Effector memory CD8-positive, alpha-beta T cell (primary cell): ENCODE measurements around the gene GRAMD1B.
A peak's percentile ranks its signal among the peaks of the same experiment; 100 is the strongest.
"Not testable (repeated sequence)": the region's sequence is repeated elsewhere in the genome, so short reads cannot be mapped to it uniquely, and the experiment has no call there.

ENCODE experiments used
- ATAC-seq: fragments of 150-1000 bp; cut with Tn5 transposase; replicated peaks from 2 replicates; pipeline ENCODE4 v1.10.0; 2021; ENCODE audit warnings: mild to moderate bottlenecking, moderate library complexity
- DNase-seq, 3 experiments: peaks; one replicate each; pipeline ENCODE4 v3.0.0; 2021
- H3K27ac Mint-ChIP-seq, 2 donors: one replicate each; pipeline ENCODE4 v1.8.0; 2022; ENCODE audit warnings: mild to moderate bottlenecking in 2 of 2, mixed read lengths in 2 of 2, moderate library complexity in 2 of 2
- H3K27me3 Mint-ChIP-seq, 2 donors: one replicate each; pipeline ENCODE4 v1.8.0; 2022; ENCODE audit warnings: mixed read lengths in 2 of 2
- H3K36me3 Mint-ChIP-seq: one replicate; pipeline ENCODE4 v1.8.0; 2022; ENCODE audit warnings: mild to moderate bottlenecking, moderate library complexity, mixed read lengths; ENCODE audit not compliant: insufficient read depth
- H3K4me1 Mint-ChIP-seq, 2 donors: one replicate each; pipeline ENCODE4 v1.8.0; 2022; ENCODE audit warnings: low read depth in 2 of 2, mixed read lengths in 2 of 2
- H3K4me3 Mint-ChIP-seq, 2 donors: one replicate each; pipeline ENCODE4 v1.8.0; 2022; ENCODE audit warnings: mild to moderate bottlenecking in 2 of 2, mixed read lengths in 2 of 2, moderate library complexity in 2 of 2
- H3K9me3 Mint-ChIP-seq, 2 donors: one replicate each; pipeline ENCODE4 v1.8.0; 2022; ENCODE audit warnings: mixed read lengths in 2 of 2

Gene GRAMD1B

DNA sequence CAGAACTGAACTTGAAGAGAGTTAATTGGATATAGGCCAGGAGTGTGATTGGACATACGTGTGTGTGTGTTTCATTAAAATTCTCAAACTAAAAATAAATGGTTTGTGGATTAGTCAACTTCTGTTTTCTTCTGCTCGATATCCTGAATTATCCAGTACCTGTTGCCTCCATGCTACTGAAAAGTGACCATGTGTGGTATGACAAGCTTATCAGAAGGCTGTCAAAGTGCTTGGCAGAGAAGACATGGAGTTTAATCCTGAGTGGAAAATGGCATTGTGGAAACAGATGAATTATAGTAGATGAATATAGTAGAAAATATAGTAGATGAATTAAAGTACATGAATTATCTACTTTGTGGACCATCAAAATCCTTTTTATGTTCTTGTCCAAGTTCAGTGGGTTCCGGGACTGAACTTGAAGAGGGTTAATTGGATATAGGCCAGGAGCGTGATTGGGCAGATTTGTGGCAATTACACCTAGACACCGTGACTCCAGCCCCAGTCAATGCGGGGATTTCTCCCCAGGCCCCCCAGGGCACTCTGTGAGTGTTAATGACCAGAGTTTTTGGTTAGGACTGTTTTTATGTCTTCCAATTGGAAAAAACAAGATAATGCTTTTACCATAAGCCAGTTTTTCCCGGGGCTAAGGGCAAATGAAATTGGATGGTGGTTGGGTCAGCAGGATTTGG is 30.1 kb downstream of the GRAMD1B start:
- H3K27me3 Mint-ChIP-seq: no peaks in the 10 kb centered on the region
- H3K36me3 Mint-ChIP-seq: peaks cover 6% of the 10 kb centered on the region
- no peak overlapping the region for H3K4me3 Mint-ChIP-seq
- no peaks in the 10 kb centered on the region for H3K9me3 Mint-ChIP-seq
- no peak overlapping the region for H3K27ac Mint-ChIP-seq
- DNase-seq: no peak
- no peak for ATAC-seq
- peaks cover 12 to 25% of the 10 kb centered on the region in 2 donors for H3K4me1 Mint-ChIP-seq

DNA sequence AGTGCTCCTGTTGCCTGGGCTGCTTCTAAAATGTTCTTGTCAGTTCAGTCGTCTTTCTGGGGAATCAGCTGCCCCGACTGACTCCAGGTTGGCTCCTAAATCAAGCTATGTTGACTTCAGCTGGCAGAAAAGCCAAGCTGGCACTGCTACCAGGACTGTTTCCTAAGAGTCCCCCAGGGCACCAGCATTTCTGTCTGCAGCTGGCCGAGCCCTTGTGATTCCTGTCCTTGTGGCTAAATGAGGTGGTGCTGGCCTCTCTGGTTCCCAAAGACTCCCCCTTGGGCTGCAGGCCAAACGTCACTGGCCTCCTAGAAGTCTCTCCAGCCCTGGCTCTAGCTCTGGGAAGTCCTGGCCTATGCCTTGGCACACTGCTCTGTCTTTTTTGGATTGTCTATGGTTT is 31.1 kb downstream of the GRAMD1B start:
- peaks cover 6% of the 10 kb centered on the region for H3K36me3 Mint-ChIP-seq
- no peak overlapping the region for H3K4me3 Mint-ChIP-seq
- ATAC-seq (no peak), DNase-seq (no peak)
- H3K9me3 Mint-ChIP-seq: no peaks in the 10 kb centered on the region
- peaks cover 7 to 23% of the 10 kb centered on the region in 2 donors for H3K4me1 Mint-ChIP-seq
- H3K27ac Mint-ChIP-seq: no peak overlapping the region
- no peaks in the 10 kb centered on the region for H3K27me3 Mint-ChIP-seq

DNA sequence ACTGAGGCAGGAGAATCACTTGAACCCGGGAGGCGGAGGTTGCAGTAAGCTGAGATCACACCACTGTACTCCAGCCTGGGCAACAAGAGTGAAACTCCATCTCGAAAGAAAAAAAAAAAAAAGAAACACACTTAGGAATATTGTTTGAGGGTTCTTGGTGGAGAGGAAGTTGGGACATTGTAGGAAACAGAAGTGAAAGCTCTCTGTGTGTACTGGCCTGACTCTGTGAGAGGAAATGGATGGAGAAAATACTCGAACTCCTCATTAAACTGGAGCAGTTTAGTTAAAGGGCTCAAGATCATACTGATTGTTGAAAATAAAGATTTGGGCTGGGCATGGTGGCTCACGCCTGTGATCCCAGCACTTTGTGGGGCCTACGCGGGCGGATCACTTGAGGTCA is 35.6 kb downstream of the GRAMD1B start:
- H3K4me3 Mint-ChIP-seq, H3K27me3 Mint-ChIP-seq, DNase-seq, H3K9me3 Mint-ChIP-seq, H3K36me3 Mint-ChIP-seq, ATAC-seq: not testable (repeated sequence)
- Mint-ChIP-seq H3K27ac (peak overlapping the region in 1 of 2 donors; percentile 95), H3K4me1 (peaks cover 0 to 16% of the 10 kb centered on the region in 2 donors)

DNA sequence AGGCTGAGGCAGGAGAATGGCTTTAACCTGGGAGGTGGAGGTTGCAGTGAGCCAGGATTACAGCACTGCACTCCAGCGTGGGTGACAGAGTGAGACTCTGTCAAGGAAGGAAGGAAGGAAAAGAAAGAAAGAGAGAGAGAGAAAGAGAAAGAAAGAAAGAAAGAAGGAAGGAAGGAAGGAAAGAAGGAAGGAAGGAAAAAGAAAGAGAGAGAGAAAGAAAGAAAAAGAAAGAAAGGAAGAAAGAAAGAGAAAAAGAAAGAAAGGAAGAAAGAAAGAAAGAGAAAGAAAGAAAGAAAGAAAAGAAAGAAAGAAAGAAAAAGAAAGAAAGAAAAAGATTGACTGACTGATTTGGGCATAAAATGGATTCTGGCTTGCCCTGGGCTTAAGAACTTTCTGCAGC is 36.1 kb downstream of the GRAMD1B start:
- H3K36me3 Mint-ChIP-seq, H3K9me3 Mint-ChIP-seq, H3K27me3 Mint-ChIP-seq, DNase-seq, ATAC-seq, H3K4me3 Mint-ChIP-seq: not testable (repeated sequence)
- H3K27ac Mint-ChIP-seq: peak overlapping the region in 1 of 2 donors; percentile 95
- peaks cover 0 to 16% of the 10 kb centered on the region in 2 donors for H3K4me1 Mint-ChIP-seq

DNA sequence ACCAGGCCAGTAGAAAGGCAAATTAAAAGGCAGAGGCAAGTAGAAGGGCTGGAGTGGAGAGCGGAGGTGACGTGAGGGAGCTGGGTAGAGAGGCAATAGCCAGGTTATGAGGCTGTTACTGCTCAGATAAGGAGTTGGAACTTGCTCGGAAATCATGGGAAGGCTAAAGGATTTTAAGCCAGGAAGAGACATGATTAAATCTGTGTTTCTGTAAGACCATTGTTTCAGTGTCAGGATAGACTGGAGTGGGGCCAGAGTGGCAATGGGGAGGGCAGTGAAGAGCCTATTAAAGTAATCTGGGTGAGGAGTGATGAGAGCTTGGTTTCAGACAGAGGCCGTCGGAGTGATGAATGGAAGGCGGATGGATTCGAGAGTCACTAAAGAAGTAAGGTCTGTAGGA is 39.0 kb downstream of the GRAMD1B start:
- H3K36me3 Mint-ChIP-seq: no peaks in the 10 kb centered on the region
- H3K4me3 Mint-ChIP-seq: no peak overlapping the region
- H3K4me1 Mint-ChIP-seq: peaks cover 0 to 16% of the 10 kb centered on the region in 2 donors
- no peaks in the 10 kb centered on the region for H3K9me3 Mint-ChIP-seq
- H3K27ac Mint-ChIP-seq: no peak overlapping the region
- DNase-seq: no peak
- no peak for ATAC-seq
- H3K27me3 Mint-ChIP-seq: no peaks in the 10 kb centered on the region

DNA sequence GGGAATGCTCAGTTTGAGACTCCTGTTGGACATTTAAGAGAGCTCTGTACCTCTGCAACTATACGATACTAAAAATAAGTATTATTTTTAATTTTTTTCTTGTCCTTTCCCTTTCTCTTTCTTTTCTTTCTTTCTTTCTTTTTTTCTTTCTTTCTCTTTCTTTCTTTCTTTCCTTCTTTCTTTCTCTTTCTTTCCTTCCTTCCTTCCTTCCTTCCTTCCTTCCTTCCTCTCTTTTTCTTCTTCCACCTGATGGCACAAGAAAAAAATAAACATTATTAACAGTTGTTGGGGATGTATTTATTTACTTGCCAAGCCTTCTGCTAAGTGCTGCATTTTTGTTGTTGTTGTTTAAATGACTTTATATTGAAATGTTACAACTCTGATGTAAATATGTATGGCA is 39.5 kb downstream of the GRAMD1B start:
- DNase-seq: no peak
- Mint-ChIP-seq H3K27ac (no peak overlapping the region), H3K4me1 (peaks cover 0 to 16% of the 10 kb centered on the region in 2 donors), H3K36me3 (no peaks in the 10 kb centered on the region), H3K27me3 (no peaks in the 10 kb centered on the region), H3K4me3 (no peak overlapping the region), H3K9me3 (no peaks in the 10 kb centered on the region)
- no peak for ATAC-seq

DNA sequence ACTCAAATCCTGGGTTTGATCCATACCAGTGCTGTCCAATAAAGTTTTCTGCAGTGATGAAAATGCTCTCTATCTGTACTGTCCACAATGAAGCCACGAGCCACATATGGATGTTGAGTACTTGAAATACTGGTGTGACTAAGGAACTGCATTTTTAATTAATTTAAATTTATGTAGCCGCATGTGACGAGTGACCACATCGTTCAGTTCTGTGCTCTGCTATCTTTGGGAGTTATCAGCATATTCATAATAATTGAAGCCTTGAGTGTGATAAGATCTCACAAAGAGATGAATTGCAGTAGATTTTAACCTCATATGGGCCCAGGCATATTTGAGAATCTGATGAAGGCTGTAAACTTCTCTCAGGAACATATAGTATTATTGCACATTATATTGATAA is 40.8 kb downstream of the GRAMD1B start:
- no peaks in the 10 kb centered on the region for H3K27me3 Mint-ChIP-seq
- H3K4me3 Mint-ChIP-seq: no peak overlapping the region
- DNase-seq: no peak
- H3K9me3 Mint-ChIP-seq: no peaks in the 10 kb centered on the region
- no peaks in the 10 kb centered on the region for H3K36me3 Mint-ChIP-seq
- H3K4me1 Mint-ChIP-seq: peaks cover 0 to 12% of the 10 kb centered on the region in 2 donors
- no peak for ATAC-seq
- no peak overlapping the region for H3K27ac Mint-ChIP-seq

DNA sequence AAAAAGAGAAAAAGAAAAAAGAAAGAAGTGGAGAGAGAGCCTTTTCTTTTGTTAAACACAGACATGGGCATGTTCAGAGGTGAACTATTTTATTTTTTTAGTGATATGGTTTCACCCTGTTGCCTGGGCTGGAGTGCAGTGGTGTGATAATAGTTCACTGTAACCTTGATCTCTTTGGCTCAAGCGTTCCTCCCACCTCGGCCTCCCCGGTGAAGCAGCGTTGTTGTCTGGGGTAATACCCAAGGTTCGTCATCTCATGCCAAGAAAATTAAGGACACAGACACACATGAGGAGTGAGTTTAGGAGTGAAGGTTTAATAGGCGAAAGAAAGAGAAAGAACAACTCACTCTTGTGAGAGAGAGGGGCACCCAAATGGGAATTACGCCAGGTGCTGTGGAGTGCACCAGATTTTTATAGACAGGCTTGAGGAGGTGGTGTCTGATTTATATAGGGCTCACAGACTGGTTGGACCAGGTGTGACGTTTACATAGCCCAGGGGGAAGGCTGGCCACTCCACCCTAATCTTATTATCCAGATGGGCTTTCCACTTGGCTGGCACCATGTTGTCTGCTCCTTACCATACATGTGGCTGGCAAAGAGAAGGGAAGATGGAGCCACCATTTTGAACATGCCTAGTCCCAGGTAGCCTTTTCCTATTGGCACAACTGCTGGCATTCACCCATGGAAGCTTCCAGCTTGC is 42.3 kb downstream of the GRAMD1B start:
- Mint-ChIP-seq H3K4me3 (no peak overlapping the region), H3K27ac (no peak overlapping the region), H3K27me3 (no peaks in the 10 kb centered on the region), H3K4me1 (peaks cover 0 to 5% of the 10 kb centered on the region in 2 donors), H3K9me3 (no peaks in the 10 kb centered on the region), H3K36me3 (no peaks in the 10 kb centered on the region)
- ATAC-seq: no peak
- DNase-seq: no peak

DNA sequence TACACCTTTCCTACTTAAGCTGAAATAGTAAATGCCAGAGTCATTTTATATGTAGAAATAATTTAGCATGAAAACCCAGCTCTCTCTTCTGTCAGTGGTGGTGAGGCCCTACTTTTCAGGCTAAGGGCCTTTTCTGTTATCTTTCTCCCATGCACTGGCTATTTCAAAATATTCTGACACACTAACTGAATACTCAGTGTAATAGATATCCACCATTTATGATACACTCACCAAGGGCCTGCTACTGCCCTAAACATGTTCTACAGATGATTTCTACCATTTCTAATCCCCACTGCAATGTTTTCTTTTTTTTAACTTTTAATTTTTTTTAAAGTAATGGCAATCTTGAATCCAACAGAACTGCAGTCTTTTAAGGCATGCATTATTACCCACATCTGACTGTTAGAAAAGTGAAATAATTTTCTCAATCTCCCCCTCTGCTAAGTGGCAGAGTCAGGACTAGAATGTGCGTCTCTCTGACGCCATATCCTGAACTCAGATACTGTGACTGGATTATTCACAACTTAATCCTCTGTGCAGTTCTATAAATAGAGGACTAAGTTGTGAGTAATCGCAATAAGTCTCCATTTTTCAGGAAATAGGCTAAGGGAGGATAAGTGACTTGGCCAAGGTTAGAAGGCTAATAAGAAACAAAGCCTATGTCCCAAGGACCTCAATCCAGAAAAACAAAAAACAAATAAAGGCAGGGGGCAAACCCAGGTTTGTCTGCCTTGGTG is 44.0 kb downstream of the GRAMD1B start:
- H3K4me1 Mint-ChIP-seq: peaks cover 12 to 17% of the 10 kb centered on the region in 2 donors
- no peak overlapping the region for H3K4me3 Mint-ChIP-seq
- no peaks in the 10 kb centered on the region for H3K36me3 Mint-ChIP-seq
- no peak for DNase-seq
- no peaks in the 10 kb centered on the region for H3K9me3 Mint-ChIP-seq
- no peak for ATAC-seq
- no peaks in the 10 kb centered on the region for H3K27me3 Mint-ChIP-seq
- H3K27ac Mint-ChIP-seq: peak overlapping the region in 1 of 2 donors; percentile 36

DNA sequence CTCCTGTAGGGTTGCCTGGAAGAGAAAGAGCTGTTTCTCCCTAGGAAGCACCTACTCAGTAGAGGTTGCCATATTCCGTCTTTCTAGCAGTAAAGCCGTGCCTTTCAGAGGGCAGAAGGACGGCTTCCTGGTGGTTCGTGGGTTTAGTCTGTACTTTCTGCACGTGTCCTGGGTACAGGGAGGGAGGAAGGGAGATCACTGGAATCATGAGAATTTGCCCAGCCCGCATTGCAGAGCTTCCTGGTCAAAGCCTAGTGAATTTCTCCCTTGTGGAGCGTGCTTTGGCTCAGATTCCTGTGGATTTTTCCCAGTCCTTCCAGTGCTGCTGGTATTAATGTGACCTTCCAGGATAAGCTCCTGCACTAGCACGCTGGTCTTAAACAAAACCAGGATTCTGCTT is 44.9 kb downstream of the GRAMD1B start:
- H3K36me3 Mint-ChIP-seq: no peaks in the 10 kb centered on the region
- no peak for DNase-seq
- no peaks in the 10 kb centered on the region for H3K9me3 Mint-ChIP-seq
- H3K27me3 Mint-ChIP-seq: no peaks in the 10 kb centered on the region
- H3K4me1 Mint-ChIP-seq: peaks cover 13 to 15% of the 10 kb centered on the region in 2 donors
- H3K4me3 Mint-ChIP-seq: no peak overlapping the region
- H3K27ac Mint-ChIP-seq: no peak overlapping the region
- ATAC-seq: no peak

DNA sequence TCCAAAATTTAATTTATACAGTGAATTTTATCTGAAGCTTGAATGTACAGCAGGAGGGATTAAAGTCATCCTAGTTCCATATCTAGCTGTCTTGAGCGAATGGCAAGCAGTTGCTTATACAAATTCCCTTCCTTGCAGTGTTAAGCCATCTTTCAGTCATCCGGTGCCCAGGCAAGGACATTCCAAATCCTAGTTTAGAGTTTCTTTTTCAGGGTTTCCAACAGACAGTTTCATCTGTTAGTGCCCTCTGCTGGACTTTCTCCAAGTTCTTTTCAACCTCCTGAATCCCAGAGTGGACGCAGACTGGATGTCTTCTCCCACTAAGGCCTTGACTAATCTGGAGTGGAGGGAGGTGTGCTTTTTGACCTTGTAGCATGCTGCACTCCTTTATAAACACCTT is 45.4 kb downstream of the GRAMD1B start:
- H3K36me3 Mint-ChIP-seq: no peaks in the 10 kb centered on the region
- no peak overlapping the region for H3K27ac Mint-ChIP-seq
- no peak overlapping the region for H3K4me3 Mint-ChIP-seq
- H3K27me3 Mint-ChIP-seq: no peaks in the 10 kb centered on the region
- H3K4me1 Mint-ChIP-seq: peaks cover 14 to 16% of the 10 kb centered on the region in 2 donors
- ATAC-seq (no peak), DNase-seq (no peak)
- no peaks in the 10 kb centered on the region for H3K9me3 Mint-ChIP-seq

DNA sequence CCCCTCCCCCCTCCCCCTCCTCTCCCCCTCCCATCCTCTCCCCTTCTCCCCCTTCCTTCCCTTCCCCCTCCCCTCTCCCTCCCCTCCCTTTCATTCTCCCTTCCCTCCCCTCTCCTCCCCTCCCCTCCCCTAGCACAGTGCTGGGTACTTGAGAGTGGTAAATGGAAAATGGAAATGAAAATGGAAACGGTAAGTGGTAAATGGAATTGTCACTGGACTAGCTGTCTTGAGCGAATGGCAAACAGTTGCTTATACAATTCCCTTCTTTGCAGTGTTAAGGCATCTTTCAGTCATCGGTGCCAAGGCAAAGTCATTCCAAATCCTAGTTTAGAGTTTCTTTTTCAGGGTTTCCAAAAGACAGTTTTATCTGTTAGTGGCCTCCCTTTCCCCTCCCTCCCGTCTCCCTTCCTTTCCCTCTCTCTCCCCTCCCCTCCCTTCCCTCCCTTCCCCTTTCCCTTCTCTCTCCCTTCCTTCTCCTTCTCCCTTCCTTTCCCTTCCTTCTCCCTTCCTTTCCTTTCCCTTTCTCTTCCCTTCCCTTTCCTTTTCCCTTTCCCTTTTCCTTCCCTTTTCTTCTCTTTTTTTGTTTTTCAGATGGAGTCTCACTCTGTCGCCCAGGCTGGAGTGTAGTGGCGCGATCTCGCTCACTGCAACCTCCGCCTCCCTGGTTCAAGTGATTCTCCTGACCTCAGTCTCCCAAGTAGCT is 47.3 kb downstream of the GRAMD1B start:
- no peaks in the 10 kb centered on the region for H3K27me3 Mint-ChIP-seq
- ATAC-seq: no peak
- H3K36me3 Mint-ChIP-seq: no peaks in the 10 kb centered on the region
- no peaks in the 10 kb centered on the region for H3K9me3 Mint-ChIP-seq
- H3K4me1 Mint-ChIP-seq: peaks cover 19 to 24% of the 10 kb centered on the region in 2 donors
- no peak overlapping the region for H3K4me3 Mint-ChIP-seq
- no peak for DNase-seq
- H3K27ac Mint-ChIP-seq: no peak overlapping the region

DNA sequence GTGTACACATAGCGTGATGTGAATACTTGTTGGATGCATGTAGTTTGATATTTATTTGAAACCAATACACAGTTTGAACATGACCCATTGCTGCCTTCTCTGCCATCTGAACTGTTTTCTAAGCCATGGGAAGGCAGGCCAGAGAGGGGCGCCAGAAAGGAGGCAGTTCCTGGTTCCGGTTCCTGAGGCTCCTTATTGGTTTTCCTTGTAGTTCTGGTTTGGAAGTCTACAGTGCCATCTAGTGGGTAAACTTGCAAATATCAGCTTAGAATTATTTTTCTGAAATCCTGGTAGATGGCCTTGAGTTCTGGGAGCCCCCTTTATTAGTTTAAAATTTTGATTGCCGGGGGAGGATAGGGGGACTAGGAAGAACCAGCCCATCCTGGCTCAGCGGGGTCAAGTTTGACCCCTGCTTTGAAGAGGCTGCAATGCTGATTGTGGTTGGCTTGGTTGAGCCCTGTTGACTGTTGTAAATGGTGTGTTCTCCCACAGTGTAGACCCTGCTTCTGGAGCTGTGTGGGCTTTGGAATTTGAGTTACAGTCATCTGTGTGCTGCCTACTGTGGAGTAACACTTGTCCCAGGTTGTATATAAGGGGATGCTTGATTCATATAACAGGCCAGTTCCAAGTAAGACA is 48.4 kb downstream of the GRAMD1B start:
- H3K9me3 Mint-ChIP-seq: no peaks in the 10 kb centered on the region
- no peaks in the 10 kb centered on the region for H3K36me3 Mint-ChIP-seq
- H3K27ac Mint-ChIP-seq: peak overlapping the region; percentile 63 to 84
- peak; percentile 38 for ATAC-seq
- H3K4me1 Mint-ChIP-seq: peaks cover 19 to 24% of the 10 kb centered on the region in 2 donors
- peak; percentile 16 to 38 (median 24) for DNase-seq
- H3K4me3 Mint-ChIP-seq: peak overlapping the region; percentile 40 to 66
- no peaks in the 10 kb centered on the region for H3K27me3 Mint-ChIP-seq
